ENCODE measurements around the gene IL1RAPL2. TPM values are rescaled to one million over a fixed set of nuclear protein-coding genes. Genes with fewer than 3 reads are reported as not detected.
A peak's percentile ranks its signal among the peaks of the same experiment; 100 is the strongest.

The IL1RAPL2 gene
- total RNA-seq, 1 donor from 2014 or later: not detected

DNA sequence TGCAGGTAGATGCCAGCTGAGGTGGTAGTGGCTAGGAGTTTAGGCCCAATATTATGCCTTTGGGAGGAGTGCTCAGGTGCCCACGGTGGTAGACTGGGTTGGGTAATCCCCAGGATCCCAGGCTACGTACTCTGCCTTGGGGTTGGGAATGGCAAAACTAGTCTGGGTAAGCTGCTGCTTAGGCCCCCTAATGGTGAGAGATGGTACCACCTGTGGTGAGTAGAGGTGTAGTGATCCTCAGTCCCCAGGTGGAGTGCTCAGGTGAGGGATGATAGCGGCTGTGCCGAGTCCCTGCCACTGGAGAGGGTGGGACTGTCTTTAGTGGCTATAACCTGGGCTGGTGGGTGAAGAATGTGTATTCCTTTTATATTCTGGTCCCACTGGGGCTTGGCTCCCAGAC lies 75.2 kb downstream of the IL1RAPL2 start:
- H3K4me2 ChIP-seq: no peak overlapping the region
- H3F3A ChIP-seq (ENCODE audit: low read depth): no peaks in the 10 kb centered on the region
- no peaks in the 10 kb centered on the region for H3K79me2 ChIP-seq (ENCODE audit: low read depth)
- peaks cover 5% of the 10 kb centered on the region for H3K9me3 ChIP-seq (ENCODE audit: low read depth)
- no peak overlapping the region for H3K4me3 Mint-ChIP-seq
- no peak overlapping the region for H3K27ac ChIP-seq
- no peaks in the 10 kb centered on the region for H3K36me3 ChIP-seq
- TF ChIP-seq EZH2 (IDR thresholded peaks at IDR 0.05): no peak
- TF ChIP-seq EZH2phosphoT487 (IDR thresholded peaks at IDR 0.05): no peak
- TF ChIP-seq, protein P1, sequence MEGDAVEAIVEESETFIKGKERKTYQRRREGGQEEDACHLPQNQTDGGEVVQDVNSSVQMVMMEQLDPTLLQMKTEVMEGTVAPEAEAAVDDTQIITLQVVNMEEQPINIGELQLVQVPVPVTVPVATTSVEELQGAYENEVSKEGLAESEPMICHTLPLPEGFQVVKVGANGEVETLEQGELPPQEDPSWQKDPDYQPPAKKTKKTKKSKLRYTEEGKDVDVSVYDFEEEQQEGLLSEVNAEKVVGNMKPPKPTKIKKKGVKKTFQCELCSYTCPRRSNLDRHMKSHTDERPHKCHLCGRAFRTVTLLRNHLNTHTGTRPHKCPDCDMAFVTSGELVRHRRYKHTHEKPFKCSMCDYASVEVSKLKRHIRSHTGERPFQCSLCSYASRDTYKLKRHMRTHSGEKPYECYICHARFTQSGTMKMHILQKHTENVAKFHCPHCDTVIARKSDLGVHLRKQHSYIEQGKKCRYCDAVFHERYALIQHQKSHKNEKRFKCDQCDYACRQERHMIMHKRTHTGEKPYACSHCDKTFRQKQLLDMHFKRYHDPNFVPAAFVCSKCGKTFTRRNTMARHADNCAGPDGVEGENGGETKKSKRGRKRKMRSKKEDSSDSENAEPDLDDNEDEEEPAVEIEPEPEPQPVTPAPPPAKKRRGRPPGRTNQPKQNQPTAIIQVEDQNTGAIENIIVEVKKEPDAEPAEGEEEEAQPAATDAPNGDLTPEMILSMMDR (IDR thresholded peaks at IDR 0.05): peak; percentile 29
- H3K4me1 Mint-ChIP-seq: no peaks in the 10 kb centered on the region
- DNase-seq (ENCODE audit: low spot score): no peak
- peaks cover 7% of the 10 kb centered on the region for H3K27me3 Mint-ChIP-seq (ENCODE audit: insufficient read depth, low read depth)
- no peaks in the 10 kb centered on the region for H4K20me1 ChIP-seq (ENCODE audit: low read depth)
- H3K27ac Mint-ChIP-seq: no peak overlapping the region
- no peaks in the 10 kb centered on the region for H3K27me3 ChIP-seq
- H3K4me1 ChIP-seq: no peaks in the 10 kb centered on the region
- H3K4me3 ChIP-seq: no peak overlapping the region
- H3K36me3 Mint-ChIP-seq: no peaks in the 10 kb centered on the region
- H3K9ac ChIP-seq: no peak overlapping the region
- H3K9me3 Mint-ChIP-seq: peaks cover 10% of the 10 kb centered on the region
- H2AFZ ChIP-seq (replicated peaks): no peak overlapping the region

DNA sequence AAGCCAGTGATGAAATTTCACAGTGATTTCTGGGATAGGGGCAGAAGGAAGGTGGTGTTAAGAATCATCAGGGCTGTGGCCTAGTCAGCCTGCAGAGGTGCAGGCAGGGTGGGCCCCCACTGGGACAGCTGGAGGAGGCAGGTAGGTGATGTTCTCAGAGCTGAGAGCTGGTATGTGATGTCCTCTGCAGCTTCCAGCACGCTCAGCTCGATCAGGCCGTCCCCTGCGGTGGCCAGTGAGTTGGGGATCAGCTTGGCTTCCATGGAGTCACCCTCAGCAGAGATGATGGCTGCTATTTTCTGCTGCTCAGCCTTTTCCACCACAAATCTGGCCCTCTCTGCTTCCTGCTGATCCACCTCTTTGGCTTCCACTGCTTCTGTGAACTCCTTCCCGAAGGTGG lies 81.1 kb downstream of the IL1RAPL2 start:
- TF ChIP-seq EZH2 (IDR thresholded peaks at IDR 0.05) (no peak), EZH2phosphoT487 (IDR thresholded peaks at IDR 0.05) (no peak)
- TF ChIP-seq, protein P1 (IDR thresholded peaks at IDR 0.05): no peak
- no peaks in the 10 kb centered on the region for H4K20me1 ChIP-seq (ENCODE audit: low read depth)
- no peaks in the 10 kb centered on the region for H3K4me1 ChIP-seq
- Mint-ChIP-seq H3K9me3 (no peaks in the 10 kb centered on the region), H3K27ac (no peak overlapping the region), H3K27me3 (ENCODE audit: insufficient read depth, low read depth) (peaks cover under 1% of the 10 kb centered on the region), H3K4me3 (no peak overlapping the region), H3K36me3 (no peaks in the 10 kb centered on the region), H3K4me1 (no peaks in the 10 kb centered on the region)
- H3K27me3 ChIP-seq: no peaks in the 10 kb centered on the region
- no peak overlapping the region for H3K27ac ChIP-seq
- H3K9ac ChIP-seq: no peak overlapping the region
- H3K4me2 ChIP-seq: no peak overlapping the region
- H3F3A ChIP-seq (ENCODE audit: low read depth): no peaks in the 10 kb centered on the region
- no peak overlapping the region for H2AFZ ChIP-seq (replicated peaks)
- no peak overlapping the region for H3K4me3 ChIP-seq
- no peaks in the 10 kb centered on the region for H3K9me3 ChIP-seq (ENCODE audit: low read depth)
- H3K36me3 ChIP-seq: no peaks in the 10 kb centered on the region
- DNase-seq (ENCODE audit: low spot score): no peak
- H3K79me2 ChIP-seq (ENCODE audit: low read depth): no peaks in the 10 kb centered on the region

DNA sequence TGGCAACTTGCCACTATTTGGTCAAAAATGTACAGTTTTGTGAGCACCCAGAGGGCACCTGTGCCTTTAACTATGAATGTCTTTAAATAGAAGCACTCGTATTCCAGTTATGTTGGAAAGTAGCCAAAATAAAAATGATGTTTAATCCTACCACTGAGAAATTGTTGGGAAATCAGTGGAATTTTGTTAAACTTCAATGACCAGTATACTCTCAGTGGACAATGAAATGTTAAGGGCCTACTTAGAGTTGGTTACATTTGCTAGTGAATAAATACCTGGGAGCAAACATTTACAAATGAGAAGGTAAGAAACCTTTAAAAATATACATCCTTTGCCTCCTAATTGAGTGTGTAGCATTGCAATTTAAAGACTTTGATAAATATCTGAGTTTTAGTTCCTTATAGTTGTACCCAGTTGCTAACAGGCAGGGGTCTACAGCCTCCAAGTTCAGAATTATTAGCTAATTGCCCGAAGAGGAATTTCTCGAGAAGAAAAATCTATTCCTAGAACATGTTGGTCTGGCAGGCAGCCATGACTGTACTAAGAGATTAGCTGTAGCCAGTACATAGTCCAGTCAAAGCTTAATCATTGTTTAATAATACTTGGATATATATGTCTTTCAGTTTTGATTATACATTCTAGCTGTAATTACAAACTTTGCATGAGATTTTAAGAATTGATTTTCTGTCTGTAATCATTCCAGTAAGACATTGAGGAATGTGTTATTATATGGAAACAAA lies 93.2 kb downstream of the IL1RAPL2 start:
- Mint-ChIP-seq H3K27me3 (ENCODE audit: insufficient read depth, low read depth) (peaks cover 2% of the 10 kb centered on the region), H3K4me3 (no peak overlapping the region), H3K27ac (no peak overlapping the region), H3K4me1 (no peaks in the 10 kb centered on the region), H3K36me3 (no peaks in the 10 kb centered on the region), H3K9me3 (no peaks in the 10 kb centered on the region)
- H3K27me3 ChIP-seq: no peaks in the 10 kb centered on the region
- no peaks in the 10 kb centered on the region for H3K9me3 ChIP-seq (ENCODE audit: low read depth)
- no peak overlapping the region for H3K4me3 ChIP-seq
- no peaks in the 10 kb centered on the region for H3F3A ChIP-seq (ENCODE audit: low read depth)
- DNase-seq (ENCODE audit: low spot score): no peak
- H3K36me3 ChIP-seq: no peaks in the 10 kb centered on the region
- no peaks in the 10 kb centered on the region for H4K20me1 ChIP-seq (ENCODE audit: low read depth)
- H3K4me1 ChIP-seq: no peaks in the 10 kb centered on the region
- H2AFZ ChIP-seq (replicated peaks): no peak overlapping the region
- no peak overlapping the region for H3K4me2 ChIP-seq
- H3K79me2 ChIP-seq (ENCODE audit: low read depth): no peaks in the 10 kb centered on the region
- H3K27ac ChIP-seq: no peak overlapping the region
- TF ChIP-seq EZH2 (IDR thresholded peaks at IDR 0.05): no peak
- TF ChIP-seq, protein P1 (IDR thresholded peaks at IDR 0.05): no peak
- no peak for TF ChIP-seq EZH2phosphoT487 (IDR thresholded peaks at IDR 0.05)
- no peak overlapping the region for H3K9ac ChIP-seq

Data from neural progenitor cell (in vitro differentiated cells).